ENCODE measurements around the gene SNRPD1. TPM values are rescaled to one million over a fixed set of nuclear protein-coding genes. Genes with fewer than 3 reads are reported as not detected.
A peak's percentile ranks its signal among the peaks of the same experiment; 100 is the strongest.

Gene SNRPD1
- total and polyA plus RNA-seq, 2 experiments from 2014 or later, result 35.7 to 700 TPM

DNA sequence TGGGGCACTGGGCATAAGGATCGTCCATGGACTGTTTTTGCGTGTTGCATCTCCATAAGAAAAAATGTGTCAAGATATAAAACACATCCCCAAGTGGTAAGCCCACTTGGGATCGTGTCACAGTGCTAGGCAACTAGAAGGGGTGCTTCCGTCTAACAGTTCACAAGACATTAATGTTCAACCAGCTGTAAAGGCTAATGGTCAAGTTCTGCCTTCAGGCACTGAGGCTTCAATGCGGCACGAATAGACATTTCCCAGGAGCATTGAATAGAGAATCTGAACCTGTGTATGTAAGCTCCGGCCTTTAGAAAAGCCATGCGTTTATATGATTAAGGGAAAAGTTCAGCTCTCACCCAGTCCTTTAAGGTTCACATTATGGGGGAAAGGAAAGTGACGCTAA, 50.5 kb downstream of the SNRPD1 start:
- ATAC-seq, result no peak
- no peaks in the 10 kb centered on the region for H3K79me2 ChIP-seq (replicated peaks; ENCODE audit: insufficient read depth)
- Mint-ChIP-seq H3K36me3 (ENCODE audit: low read depth) (no peaks in the 10 kb centered on the region), H3K9me3 (no peaks in the 10 kb centered on the region), H3K27ac (no peak overlapping the region), H3K27me3 (ENCODE audit: insufficient read depth, low read depth, poor library complexity) (peaks cover 4% of the 10 kb centered on the region), H3K4me1 (peaks cover 8% of the 10 kb centered on the region; the same call in 2 of the 3 replicates), H3K4me3 (no peak overlapping the region)
- no peak overlapping the region for H3K4me3 ChIP-seq
- DNase-seq (ENCODE audit: low spot score), result no peak
- H3K4me1 ChIP-seq (ENCODE audit: insufficient read depth), result no peaks in the 10 kb centered on the region
- no peak for TF ChIP-seq POLR2AphosphoS5 (IDR thresholded peaks at IDR 0.05; ENCODE audit: low read depth)
- TF ChIP-seq ZNF114 (CRISPR knock-in tag; IDR thresholded peaks at IDR 0.05), result no peak
- TF ChIP-seq CREB1 (CRISPR knock-in tag; IDR thresholded peaks at IDR 0.05; ENCODE audit: low read depth), result no peak
- TF ChIP-seq JUNB (IDR thresholded peaks at IDR 0.05; ENCODE audit: unreplicated experiment), result no peak
- no peak for TF ChIP-seq ZNF331 (CRISPR knock-in tag; IDR thresholded peaks at IDR 0.05; ENCODE audit: low read depth)
- no peak for TF ChIP-seq EZH2 (IDR thresholded peaks at IDR 0.05; ENCODE audit: low read depth, unreplicated experiment)
- TF ChIP-seq NANOG (IDR thresholded peaks at IDR 0.05; ENCODE audit: borderline replicate concordance), result no peak
- H2AFZ ChIP-seq, result no peak overlapping the region
- H3K27me3 ChIP-seq (ENCODE audit: insufficient read depth), result no peaks in the 10 kb centered on the region
- no peaks in the 10 kb centered on the region for H4K20me1 ChIP-seq (replicated peaks; ENCODE audit: insufficient read depth)
- H3K36me3 ChIP-seq (ENCODE audit: insufficient read depth), result no peaks in the 10 kb centered on the region
- no peak overlapping the region for H3K4me2 ChIP-seq
- no peaks in the 10 kb centered on the region for H3F3A ChIP-seq (replicated peaks; ENCODE audit: low read depth)
- no peaks in the 10 kb centered on the region for H3K9me2 ChIP-seq (ENCODE audit: insufficient read depth)
- H3K27ac ChIP-seq (ENCODE audit: low read depth), result no peak overlapping the region

- Histone ChIP-seq H3F3A (replicated peaks; ENCODE audit: low read depth) (no peaks in the 10 kb centered on the region), H3K27ac (ENCODE audit: low read depth) (no peak overlapping the region), H3K4me3 (no peak overlapping the region), H3K27me3 (ENCODE audit: insufficient read depth) (no peaks in the 10 kb centered on the region), H3K9me2 (ENCODE audit: insufficient read depth) (no peaks in the 10 kb centered on the region), H3K4me2 (no peak overlapping the region), H3K79me2 (replicated peaks; ENCODE audit: insufficient read depth) (no peaks in the 10 kb centered on the region), H3K36me3 (ENCODE audit: insufficient read depth) (no peaks in the 10 kb centered on the region), H2AFZ (no peak overlapping the region), H4K20me1 (replicated peaks; ENCODE audit: insufficient read depth) (no peaks in the 10 kb centered on the region), H3K4me1 (ENCODE audit: insufficient read depth) (no peaks in the 10 kb centered on the region)
- Mint-ChIP-seq H3K27ac (peak overlapping the region; percentile 82), H3K4me1 (peaks cover 8% of the 10 kb centered on the region; the same call in 2 of the 3 replicates), H3K36me3 (ENCODE audit: low read depth) (no peaks in the 10 kb centered on the region), H3K9me3 (no peaks in the 10 kb centered on the region), H3K4me3 (no peak overlapping the region), H3K27me3 (ENCODE audit: insufficient read depth, low read depth, poor library complexity) (peaks cover 4% of the 10 kb centered on the region)
- ATAC-seq (no peak), DNase-seq (ENCODE audit: low spot score) (no peak)
- TF ChIP-seq REST (IDR thresholded peaks at IDR 0.05; ENCODE audit: unreplicated experiment), result no peak
- TF ChIP-seq CREB1 (CRISPR knock-in tag; IDR thresholded peaks at IDR 0.05; ENCODE audit: low read depth), result no peak
- no peak for TF ChIP-seq ETS1 (IDR thresholded peaks at IDR 0.05)
- no peak for TF ChIP-seq NANOG (IDR thresholded peaks at IDR 0.05; ENCODE audit: borderline replicate concordance)
- TF ChIP-seq ZNF331 (CRISPR knock-in tag; IDR thresholded peaks at IDR 0.05; ENCODE audit: low read depth), result no peak
- TF ChIP-seq POLR2AphosphoS5 (IDR thresholded peaks at IDR 0.05; ENCODE audit: low read depth), result no peak
- TF ChIP-seq EZH2phosphoT487 (IDR thresholded peaks at IDR 0.05; ENCODE audit: unreplicated experiment), result no peak
- no peak for TF ChIP-seq JUNB (IDR thresholded peaks at IDR 0.05; ENCODE audit: unreplicated experiment)
- TF ChIP-seq EZH2 (IDR thresholded peaks at IDR 0.05; ENCODE audit: low read depth, unreplicated experiment), result no peak
- no peak for TF ChIP-seq ZNF114 (CRISPR knock-in tag; IDR thresholded peaks at IDR 0.05)
- TF ChIP-seq, protein P1, sequence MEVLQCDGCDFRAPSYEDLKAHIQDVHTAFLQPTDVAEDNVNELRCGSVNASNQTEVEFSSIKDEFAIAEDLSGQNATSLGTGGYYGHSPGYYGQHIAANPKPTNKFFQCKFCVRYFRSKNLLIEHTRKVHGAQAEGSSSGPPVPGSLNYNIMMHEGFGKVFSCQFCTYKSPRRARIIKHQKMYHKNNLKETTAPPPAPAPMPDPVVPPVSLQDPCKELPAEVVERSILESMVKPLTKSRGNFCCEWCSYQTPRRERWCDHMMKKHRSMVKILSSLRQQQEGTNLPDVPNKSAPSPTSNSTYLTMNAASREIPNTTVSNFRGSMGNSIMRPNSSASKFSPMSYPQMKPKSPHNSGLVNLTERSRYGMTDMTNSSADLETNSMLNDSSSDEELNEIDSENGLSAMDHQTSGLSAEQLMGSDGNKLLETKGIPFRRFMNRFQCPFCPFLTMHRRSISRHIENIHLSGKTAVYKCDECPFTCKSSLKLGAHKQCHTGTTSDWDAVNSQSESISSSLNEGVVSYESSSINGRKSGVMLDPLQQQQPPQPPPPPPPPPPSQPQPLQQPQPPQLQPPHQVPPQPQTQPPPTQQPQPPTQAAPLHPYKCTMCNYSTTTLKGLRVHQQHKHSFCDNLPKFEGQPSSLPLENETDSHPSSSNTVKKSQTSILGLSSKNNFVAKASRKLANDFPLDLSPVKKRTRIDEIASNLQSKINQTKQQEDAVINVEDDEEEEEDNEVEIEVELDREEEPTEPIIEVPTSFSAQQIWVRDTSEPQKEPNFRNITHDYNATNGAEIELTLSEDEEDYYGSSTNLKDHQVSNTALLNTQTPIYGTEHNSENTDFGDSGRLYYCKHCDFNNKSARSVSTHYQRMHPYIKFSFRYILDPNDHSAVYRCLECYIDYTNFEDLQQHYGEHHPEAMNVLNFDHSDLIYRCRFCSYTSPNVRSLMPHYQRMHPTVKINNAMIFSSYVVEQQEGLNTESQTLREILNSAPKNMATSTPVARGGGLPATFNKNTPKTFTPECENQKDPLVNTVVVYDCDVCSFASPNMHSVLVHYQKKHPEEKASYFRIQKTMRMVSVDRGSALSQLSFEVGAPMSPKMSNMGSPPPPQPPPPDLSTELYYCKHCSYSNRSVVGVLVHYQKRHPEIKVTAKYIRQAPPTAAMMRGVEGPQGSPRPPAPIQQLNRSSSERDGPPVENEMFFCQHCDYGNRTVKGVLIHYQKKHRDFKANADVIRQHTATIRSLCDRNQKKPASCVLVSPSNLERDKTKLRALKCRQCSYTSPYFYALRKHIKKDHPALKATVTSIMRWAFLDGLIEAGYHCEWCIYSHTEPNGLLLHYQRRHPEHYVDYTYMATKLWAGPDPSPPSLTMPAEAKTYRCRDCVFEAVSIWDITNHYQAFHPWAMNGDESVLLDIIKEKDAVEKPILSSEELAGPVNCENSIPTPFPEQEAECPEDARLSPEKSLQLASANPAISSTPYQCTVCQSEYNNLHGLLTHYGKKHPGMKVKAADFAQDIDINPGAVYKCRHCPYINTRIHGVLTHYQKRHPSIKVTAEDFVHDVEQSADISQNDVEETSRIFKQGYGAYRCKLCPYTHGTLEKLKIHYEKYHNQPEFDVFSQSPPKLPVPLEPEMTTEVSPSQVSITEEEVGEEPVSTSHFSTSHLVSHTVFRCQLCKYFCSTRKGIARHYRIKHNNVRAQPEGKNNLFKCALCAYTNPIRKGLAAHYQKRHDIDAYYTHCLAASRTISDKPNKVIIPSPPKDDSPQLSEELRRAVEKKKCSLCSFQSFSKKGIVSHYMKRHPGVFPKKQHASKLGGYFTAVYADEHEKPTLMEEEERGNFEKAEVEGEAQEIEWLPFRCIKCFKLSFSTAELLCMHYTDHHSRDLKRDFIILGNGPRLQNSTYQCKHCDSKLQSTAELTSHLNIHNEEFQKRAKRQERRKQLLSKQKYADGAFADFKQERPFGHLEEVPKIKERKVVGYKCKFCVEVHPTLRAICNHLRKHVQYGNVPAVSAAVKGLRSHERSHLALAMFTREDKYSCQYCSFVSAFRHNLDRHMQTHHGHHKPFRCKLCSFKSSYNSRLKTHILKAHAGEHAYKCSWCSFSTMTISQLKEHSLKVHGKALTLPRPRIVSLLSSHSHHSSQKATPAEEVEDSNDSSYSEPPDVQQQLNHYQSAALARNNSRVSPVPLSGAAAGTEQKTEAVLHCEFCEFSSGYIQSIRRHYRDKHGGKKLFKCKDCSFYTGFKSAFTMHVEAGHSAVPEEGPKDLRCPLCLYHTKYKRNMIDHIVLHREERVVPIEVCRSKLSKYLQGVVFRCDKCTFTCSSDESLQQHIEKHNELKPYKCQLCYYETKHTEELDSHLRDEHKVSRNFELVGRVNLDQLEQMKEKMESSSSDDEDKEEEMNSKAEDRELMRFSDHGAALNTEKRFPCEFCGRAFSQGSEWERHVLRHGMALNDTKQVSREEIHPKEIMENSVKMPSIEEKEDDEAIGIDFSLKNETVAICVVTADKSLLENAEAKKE (CRISPR knock-in tag; IDR thresholded peaks at IDR 0.05), result no peak
These were observed 51.5 kb downstream of the SNRPD1 start for GRCh38 chr18:21663578-21663977.

Data from GM23338 (cell line).